Activated CD8-positive, alpha-beta memory T cell treated with anti-CD3 and anti-CD28 coated beads, Interleukin-2, amount 50 U/mL, for 1 hour (primary cell): ENCODE results near the gene TRAPPC10.

Experiments used
- DNase-seq: peaks from one replicate; pipeline ENCODE4 v3.0.0-alpha.2; 2020; ENCODE audit errors: extremely low read depth

TRAPPC10 gene, protein sequence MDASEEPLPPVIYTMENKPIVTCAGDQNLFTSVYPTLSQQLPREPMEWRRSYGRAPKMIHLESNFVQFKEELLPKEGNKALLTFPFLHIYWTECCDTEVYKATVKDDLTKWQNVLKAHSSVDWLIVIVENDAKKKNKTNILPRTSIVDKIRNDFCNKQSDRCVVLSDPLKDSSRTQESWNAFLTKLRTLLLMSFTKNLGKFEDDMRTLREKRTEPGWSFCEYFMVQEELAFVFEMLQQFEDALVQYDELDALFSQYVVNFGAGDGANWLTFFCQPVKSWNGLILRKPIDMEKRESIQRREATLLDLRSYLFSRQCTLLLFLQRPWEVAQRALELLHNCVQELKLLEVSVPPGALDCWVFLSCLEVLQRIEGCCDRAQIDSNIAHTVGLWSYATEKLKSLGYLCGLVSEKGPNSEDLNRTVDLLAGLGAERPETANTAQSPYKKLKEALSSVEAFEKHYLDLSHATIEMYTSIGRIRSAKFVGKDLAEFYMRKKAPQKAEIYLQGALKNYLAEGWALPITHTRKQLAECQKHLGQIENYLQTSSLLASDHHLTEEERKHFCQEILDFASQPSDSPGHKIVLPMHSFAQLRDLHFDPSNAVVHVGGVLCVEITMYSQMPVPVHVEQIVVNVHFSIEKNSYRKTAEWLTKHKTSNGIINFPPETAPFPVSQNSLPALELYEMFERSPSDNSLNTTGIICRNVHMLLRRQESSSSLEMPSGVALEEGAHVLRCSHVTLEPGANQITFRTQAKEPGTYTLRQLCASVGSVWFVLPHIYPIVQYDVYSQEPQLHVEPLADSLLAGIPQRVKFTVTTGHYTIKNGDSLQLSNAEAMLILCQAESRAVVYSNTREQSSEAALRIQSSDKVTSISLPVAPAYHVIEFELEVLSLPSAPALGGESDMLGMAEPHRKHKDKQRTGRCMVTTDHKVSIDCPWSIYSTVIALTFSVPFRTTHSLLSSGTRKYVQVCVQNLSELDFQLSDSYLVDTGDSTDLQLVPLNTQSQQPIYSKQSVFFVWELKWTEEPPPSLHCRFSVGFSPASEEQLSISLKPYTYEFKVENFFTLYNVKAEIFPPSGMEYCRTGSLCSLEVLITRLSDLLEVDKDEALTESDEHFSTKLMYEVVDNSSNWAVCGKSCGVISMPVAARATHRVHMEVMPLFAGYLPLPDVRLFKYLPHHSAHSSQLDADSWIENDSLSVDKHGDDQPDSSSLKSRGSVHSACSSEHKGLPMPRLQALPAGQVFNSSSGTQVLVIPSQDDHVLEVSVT

DNA sequence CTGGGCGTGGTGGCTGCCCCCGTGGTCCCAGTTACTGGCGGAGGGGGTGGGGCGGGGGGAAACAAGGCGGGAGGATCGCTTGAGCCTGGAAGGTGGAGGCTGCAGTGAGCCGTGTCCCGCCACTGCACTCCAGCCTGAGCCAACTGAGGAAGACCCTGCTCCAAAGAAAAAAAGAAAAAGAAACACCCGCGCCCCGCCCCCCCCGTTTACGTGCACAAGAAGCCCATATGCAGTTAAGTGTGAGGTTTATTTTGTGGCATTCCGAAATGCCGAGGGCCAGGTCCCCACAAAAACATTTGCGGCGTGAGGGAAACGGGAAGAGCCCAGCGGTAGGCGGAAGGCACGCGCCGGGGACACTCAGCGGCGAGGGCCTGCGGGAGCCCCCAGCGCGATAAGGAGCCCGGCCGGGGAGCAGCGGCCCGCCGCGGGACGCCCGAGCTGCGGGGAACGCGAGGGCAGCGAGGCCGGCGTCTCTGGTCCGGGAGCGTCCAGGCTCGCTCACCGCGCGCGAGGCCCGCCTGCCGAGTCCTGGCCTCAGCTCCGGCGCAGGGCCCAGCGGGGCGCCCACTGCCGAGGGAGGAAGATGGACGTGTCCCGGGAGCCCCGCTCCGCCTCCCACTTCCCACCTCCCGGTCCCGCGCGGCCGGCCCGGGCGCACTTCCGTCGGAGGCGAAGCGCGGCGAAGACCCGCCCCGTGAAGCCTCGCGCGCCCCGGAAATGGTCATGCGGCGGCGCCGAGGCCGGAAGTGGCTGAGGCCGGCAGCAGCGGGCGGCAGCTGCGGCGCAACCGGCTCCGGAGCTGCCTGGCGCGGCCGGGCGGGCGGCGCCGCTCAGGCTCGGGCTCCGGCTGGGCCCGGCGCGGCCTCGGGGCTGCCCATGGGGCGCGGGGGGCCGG lies at the start of gene TRAPPC10:
Gene TRAPPC10, plus strand, starts transcription at position 731 of the 895 bp plus-strand sequence. CDS start 185 bp downstream, outside the sequence.
- no peak for DNase-seq

GRCh38 chr21:43965911-43966585 lies 46.1 kb upstream of the TRAPPC10 start:
- DNase-seq, result no peak

DNA sequence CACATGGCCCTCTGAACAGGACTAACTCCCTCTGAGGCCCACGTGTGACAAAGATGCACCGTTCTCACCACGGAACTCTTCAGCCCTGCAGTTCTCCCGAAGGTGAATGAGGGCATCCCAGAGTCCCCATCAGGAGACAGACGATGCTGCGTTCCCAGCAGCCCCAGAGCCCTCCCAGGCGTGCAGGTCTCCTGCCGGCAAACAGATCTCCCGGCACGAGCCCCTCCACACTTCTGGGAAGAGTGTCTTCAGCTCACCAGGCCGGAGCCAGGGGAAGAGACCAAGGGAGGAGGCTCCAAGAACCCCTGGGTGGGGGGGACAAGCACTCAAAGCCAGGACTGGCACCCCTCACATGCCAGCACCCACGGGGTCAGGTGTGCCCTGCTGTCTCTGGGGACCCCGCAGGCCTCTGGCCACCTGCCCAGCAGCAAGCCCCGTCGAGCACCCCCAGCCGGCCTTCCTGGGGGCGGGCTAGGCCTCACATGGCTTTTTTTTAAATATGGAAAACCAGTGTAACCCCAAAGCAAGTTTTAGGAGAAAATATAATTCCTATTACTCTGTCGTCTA lies 45.1 kb upstream of the TRAPPC10 start:
- DNase-seq, result no peak

GRCh38 chr21:43967981-43968380 lies 44.1 kb upstream of the TRAPPC10 start:
- DNase-seq, result no peak

DNA sequence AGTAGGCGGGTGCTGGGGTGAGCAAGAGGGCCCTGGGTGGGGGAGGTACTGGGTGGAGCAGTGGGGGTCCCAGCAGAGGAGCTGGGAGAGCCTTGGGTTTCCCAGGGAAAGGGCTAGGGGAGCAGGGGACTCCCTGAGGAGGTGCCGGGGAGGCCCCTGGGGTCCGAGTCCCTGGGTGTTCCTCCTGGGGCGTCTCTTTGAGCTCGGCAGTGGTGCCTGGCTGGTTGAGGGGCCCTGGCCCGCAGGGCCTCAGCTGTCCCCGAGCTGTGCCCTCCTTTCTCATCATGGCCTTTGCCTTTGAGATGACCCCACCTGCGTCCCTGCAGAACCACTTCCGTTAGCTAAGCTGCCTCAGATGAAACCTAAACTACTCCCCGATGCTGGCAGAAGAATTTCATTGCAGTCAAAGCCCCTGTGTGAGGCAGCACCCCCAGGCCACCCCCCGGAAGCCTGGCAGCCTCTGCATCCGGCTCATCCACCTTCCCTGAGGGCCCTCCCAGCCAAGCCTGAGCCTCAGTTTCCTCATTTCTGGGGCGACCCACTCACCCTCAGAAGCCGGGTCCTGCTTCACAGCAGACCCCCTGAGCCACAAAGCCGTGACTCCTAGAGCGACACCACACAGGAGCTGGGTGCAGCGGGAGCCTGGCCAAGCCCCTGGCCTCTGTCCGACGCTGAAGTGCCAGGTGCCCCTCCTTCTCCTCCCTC lies 43.5 kb upstream of the TRAPPC10 start:
- DNase-seq, result no peak

- no peak for DNase-seq
Observed at GRCh38 chr21:43969115-43969444, 43.0 kb upstream of the TRAPPC10 start.

GRCh38 chr21:43970551-43970950 lies 41.6 kb upstream of the TRAPPC10 start:
- no peak for DNase-seq

- DNase-seq, result no peak
Observed at GRCh38 chr21:43971201-43971991, 40.7 kb upstream of the TRAPPC10 start.

DNA sequence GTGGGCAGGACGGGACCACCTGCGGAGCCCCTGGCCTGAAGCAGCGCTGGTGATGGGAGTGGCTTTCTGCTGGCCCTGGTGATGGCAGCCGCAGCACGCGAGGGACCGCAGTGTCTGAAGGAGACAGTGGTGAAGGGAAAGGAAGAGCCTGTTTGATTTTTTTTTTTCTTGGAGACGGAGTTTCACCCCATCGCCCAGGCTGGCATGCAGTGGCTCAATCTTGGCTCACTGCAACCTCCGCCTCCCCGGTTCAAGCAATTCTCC lies 40.2 kb upstream of the TRAPPC10 start:
- no peak for DNase-seq

GRCh38 chr21:43972850-43973633 lies 39.1 kb upstream of the TRAPPC10 start:
- DNase-seq, result no peak

- no peak for DNase-seq
Observed at GRCh38 chr21:43973634-43973955, 38.5 kb upstream of the TRAPPC10 start.

- DNase-seq, result no peak
Observed at GRCh38 chr21:43974791-43975468, 37.2 kb upstream of the TRAPPC10 start.

GRCh38 chr21:43975469-43976098 lies 36.5 kb upstream of the TRAPPC10 start:
- DNase-seq, result peak; percentile 37

DNA sequence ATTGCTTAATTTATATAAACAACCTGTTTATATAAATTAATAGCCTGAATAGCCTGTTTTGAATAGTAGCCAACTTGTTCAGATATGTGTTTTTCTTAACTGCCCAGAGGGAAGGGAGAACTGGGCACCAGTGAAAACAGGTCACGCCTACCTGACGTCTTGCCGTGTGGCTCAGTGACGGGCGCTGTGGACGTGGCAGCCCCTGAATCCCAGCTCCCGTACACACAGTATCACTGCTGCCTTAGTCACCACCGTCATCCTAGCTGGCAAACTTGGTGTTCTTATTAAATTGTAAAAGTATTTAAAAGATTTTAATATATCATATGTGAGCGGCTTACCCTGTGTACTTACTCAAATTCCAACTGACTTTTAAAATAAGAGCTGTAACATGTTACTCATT lies 35.4 kb upstream of the TRAPPC10 start:
- no peak for DNase-seq

DNA sequence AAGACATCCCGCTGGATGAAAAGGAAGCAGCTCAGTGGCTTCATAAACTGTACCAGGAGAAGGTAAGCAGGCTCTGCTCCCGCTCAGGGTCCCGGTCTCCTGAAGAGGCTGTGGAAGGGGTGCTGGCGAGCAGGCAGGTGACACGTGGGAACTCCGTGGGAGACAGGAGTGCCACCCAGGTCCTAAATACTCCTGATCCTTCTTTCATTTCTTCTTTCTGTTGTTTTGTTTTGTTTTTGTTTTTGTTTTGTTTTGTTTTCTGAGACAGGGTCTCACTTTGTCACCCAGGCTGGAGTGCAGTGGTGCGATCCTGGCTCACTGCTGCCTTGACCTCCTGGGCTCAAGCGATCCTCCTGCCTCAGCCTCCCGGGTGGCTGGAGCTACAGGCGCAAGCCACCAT lies 34.0 kb upstream of the TRAPPC10 start:
- no peak for DNase-seq

DNA sequence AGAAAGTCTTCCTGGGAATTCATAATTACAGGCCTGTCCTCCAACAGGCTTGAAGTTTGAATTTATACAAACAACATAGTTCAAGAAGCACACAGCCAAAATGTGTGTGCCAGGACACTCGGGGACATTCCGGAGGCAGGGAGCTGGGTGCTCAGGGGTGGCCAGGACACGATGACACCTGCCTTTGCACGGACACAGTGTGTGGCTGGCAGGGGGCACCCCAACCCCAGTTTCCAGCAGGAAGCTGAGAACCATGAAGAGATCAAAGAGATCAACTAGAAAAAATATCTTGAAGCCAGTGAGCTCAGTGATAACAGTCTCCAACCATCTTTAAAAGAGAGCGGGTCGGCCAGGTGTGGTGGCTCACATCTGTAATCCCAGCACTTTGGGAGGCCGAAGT lies 32.5 kb upstream of the TRAPPC10 start:
- DNase-seq, result no peak

DNA sequence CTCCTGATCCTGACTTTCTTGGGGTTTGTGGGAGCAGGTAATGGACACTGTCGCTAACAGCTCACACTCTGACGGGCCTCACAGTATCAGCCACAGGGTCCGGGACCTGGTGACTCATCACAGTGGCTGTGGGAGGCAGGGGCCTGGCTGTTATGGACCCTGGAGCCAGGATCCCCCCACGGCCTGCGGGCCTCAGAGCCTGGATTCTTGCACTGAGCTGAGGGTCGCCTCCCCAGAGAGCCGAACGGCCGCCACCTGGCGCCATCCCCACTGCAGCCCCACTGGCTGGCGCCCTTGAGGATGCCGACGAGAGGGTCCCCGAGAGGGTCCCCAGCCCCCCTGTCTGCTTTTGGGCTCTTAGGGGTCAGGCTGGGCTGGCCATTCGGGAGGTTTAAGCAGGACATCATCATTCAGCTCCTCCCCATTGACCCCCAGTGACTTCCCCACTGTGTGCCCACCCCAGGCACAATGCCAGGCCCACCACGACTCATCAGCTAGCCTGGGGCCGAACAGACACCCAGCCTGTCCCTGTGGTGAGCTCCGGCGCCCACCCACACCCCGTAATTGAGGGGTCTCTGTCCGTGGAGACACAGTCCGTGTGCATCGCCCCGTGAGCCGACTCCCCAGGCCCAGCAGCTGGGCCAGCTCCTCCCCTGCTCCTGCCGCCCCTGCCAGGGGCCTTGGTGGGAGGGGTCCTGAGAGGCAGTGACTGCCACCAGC lies 30.8 kb upstream of the TRAPPC10 start:
- DNase-seq, result no peak
